Muscle of leg (tissue), 11 donors: ENCODE measurements around the gene SLX9. TPM values are rescaled to one million over a fixed set of nuclear protein-coding genes. Genes with fewer than 3 reads are reported as not detected.
"Not testable (repeated sequence)": the region's sequence is repeated elsewhere in the genome, so short reads cannot be mapped to it uniquely, and the experiment has no call there.

Experiments
- DNase-seq: peaks from one replicate; pipeline ENCODE4 v3.0.0; 2013
- H3K27ac ChIP-seq: one replicate; pipeline ENCODE4 v1.5.1; 2013; ENCODE audit warnings: mild to moderate bottlenecking, low read length, control low read depth
- H3K27me3 ChIP-seq: one replicate; pipeline ENCODE4 v1.6.1; 2013; ENCODE audit warnings: low read length; ENCODE audit not compliant: control insufficient read depth, insufficient read depth
- H3K36me3 ChIP-seq: one replicate; pipeline ENCODE4 v1.6.1; 2013; ENCODE audit warnings: low read length; ENCODE audit not compliant: control insufficient read depth, insufficient read depth
- H3K4me1 ChIP-seq: one replicate; pipeline ENCODE4 v1.6.1; 2013; ENCODE audit warnings: low read length; ENCODE audit not compliant: control insufficient read depth, insufficient read depth
- H3K4me3 ChIP-seq: one replicate; pipeline ENCODE4 v1.5.1; 2013; ENCODE audit warnings: low read length, control low read depth
- H3K9me3 ChIP-seq: replicated peaks from 2 replicates; pipeline ENCODE4 v1.6.1; 2013; ENCODE audit warnings: low read depth, low read length; ENCODE audit not compliant: control insufficient read depth
- WGBS: methylation state at CpG from one replicate; pipeline ENCODE4 v1.1.5; 2013; ENCODE audit warnings: missing lambda C conversion rate; ENCODE audit not compliant: insufficient coverage; 5-methylcytosine and 5-hydroxymethylcytosine counted together
- polyA plus RNA-seq, 8 donors: library from polyadenylated mRNA; unstranded; fragments of 120-200 nt; gene quantifications; one replicate each; pipeline versions ENCODE4 v1.2.1 to v1.2.3, GENCODE V29; 2013; ENCODE audit warnings: inconsistent platforms in 1 of 8, low replicate concordance in 1 of 8; ENCODE audit not compliant: insufficient read length in 8 of 8, insufficient read depth in 1 of 8
- total RNA-seq: library from RNA; stranded (reverse); fragments of 120-200 nt; gene quantifications from one replicate; pipeline ENCODE4 v1.2.4, GENCODE V29; 2013

The SLX9 gene
- total and polyA plus RNA-seq, 9 donors = 16.0 to 27.5 (median 21.2) TPM

- Histone ChIP-seq H3K36me3 (no peaks in the 10 kb centered on the region), H3K27me3 (peaks cover 7% of the 10 kb centered on the region), H3K27ac (no peak overlapping the region), H3K9me3 (no peaks in the 10 kb centered on the region), H3K4me3 (no peak overlapping the region), H3K4me1 (peaks cover 37% of the 10 kb centered on the region)
- DNase-seq = no peak
- 71% methylated on average over 19 of the region's 28 CpGs for WGBS
Measured at GRCh38 chr21:45020629-45021427, 81.0 kb downstream of the SLX9 start.

DNA sequence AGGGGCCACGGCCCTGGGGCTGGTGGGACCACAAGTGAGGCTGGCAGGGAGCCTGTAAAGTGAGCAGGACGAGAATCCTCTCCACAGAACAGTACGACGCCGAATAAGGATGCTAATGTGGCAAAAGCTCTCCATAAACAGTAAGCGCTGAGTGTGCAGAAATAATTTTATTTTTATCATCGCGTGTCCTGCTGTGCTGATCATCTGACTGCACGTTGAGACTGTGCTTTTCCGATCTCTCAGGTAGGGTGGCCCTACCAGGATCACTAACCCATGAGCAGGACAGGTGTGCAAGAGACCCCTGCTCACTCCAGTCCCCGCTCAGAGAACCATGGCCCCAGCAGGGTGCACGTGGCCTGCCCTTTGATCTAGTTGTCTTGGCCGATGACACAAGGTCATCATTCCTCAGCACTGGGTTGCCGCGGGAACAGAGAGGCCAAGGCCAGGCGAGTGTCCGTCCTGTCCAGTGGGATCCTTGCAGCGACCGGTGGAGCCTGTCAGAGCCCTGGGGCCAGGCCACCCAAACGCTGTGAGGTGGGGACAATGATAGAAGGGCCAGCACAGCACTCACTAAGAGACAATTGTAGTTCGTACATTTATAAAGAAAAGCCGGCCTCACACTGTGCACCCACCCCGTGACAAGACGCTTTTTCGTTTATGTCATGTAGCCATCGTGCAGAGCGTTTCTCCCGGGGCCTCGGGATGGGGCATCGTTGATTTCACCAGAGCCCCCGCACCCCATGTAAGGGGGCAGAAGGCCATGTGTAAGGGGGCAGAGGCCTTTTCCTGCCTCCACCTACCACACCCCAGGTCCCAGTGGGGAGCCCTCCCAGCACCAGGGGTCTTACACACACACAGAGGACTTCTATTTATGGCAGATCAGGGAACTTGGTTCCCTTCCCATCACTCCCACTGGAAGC is 81.9 kb downstream of the SLX9 start:
- Histone ChIP-seq H3K4me3 (no peak overlapping the region), H3K4me1 (peaks cover 36% of the 10 kb centered on the region), H3K9me3 (no peaks in the 10 kb centered on the region), H3K27me3 (peaks cover 7% of the 10 kb centered on the region), H3K27ac (no peak overlapping the region), H3K36me3 (no peaks in the 10 kb centered on the region)
- DNase-seq = no peak
- WGBS = 69% methylated on average over 18 of the region's 31 CpGs

GRCh38 chr21:45022348-45022675 is 82.5 kb downstream of the SLX9 start:
- Histone ChIP-seq H3K4me1 (peaks cover 30% of the 10 kb centered on the region), H3K9me3 (no peaks in the 10 kb centered on the region), H3K36me3 (no peaks in the 10 kb centered on the region), H3K27ac (no peak overlapping the region), H3K4me3 (no peak overlapping the region), H3K27me3 (peaks cover 7% of the 10 kb centered on the region)
- WGBS = 77% methylated on average over 7 of the region's 8 CpGs
- no peak for DNase-seq

DNA sequence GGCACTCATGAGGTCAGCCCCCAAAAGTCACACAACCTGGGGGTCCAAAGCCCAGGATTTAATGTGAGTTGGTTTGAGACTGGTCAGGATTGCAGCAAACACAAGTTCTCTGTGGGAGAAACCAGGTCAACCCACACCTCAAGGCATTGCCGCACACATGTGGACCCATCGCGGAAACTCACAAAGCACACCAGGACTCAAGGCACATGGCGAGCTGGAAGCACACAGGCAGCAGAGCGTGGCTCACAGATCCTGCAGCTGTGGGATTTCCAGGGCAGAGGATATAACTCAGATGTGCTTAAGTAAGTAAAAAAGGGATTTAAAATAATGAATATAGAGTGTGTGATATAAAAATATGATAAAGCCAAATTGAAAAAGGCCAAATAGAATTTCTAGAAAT is 82.9 kb downstream of the SLX9 start:
- peaks cover 7% of the 10 kb centered on the region for H3K27me3 ChIP-seq
- H3K27ac ChIP-seq = no peak overlapping the region
- DNase-seq = no peak
- H3K9me3 ChIP-seq = no peaks in the 10 kb centered on the region
- peaks cover 25% of the 10 kb centered on the region for H3K4me1 ChIP-seq
- H3K4me3 ChIP-seq = no peak overlapping the region
- H3K36me3 ChIP-seq = no peaks in the 10 kb centered on the region
- 87% methylated on average over 4 of the region's 5 CpGs for WGBS

GRCh38 chr21:45024516-45024915 is 84.7 kb downstream of the SLX9 start:
- not testable (repeated sequence) for H3K4me3 ChIP-seq, H3K36me3 ChIP-seq, H3K9me3 ChIP-seq, DNase-seq, H3K27me3 ChIP-seq, H3K27ac ChIP-seq
- WGBS = no CpG with 5 or more reads among the region's 4 CpGs
- H3K4me1 ChIP-seq = peaks cover 25% of the 10 kb centered on the region

DNA sequence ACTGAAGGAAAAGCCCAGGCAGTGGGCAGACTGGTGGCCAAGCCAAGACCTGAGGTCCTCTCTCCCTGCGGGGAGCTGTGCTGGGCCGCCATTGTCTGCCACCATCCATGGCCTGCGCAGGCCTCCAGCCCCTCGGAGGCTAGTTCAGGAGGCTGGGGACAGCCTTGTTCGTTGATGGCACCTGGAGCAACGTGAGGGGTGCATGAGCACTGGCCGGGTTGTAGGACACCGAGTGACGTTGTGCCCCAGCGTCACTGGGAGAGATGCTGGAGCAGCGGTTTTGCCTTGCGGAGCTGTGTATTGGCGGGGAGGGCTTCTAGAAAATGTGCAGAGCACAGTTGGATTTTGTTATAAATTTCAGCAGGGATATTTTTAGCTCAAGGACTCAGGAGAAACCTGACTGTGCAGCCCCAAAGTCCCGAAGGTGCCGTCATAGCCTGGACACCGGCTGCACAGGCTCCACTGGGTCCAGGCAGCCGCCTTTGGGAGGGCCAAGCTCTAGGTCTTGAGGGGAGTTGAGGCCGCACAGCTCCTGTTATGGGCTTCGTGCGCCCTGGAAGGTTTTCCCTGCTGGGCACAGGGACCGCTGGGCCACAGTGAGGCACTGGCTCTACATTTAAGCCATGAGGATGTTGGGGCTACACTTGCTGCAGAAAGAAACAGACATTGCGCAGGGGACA is 86.4 kb downstream of the SLX9 start:
- Histone ChIP-seq H3K4me1 (peaks cover 34% of the 10 kb centered on the region), H3K36me3 (no peaks in the 10 kb centered on the region), H3K4me3 (no peak overlapping the region), H3K27ac (no peak overlapping the region), H3K9me3 (no peaks in the 10 kb centered on the region), H3K27me3 (peaks cover 2% of the 10 kb centered on the region)
- DNase-seq = no peak
- 75% methylated on average over 22 of the region's 22 CpGs for WGBS

Other genes starting within 250 kb of the SLX9 start
- not detected for gene KRTAP10-12, start 242.9 kb upstream of the SLX9 start, total RNA-seq
- not detected for gene KRTAP10-12, start 242.9 kb upstream of the SLX9 start, polyA plus RNA-seq
- gene TSPEAR, start 228.5 kb upstream of the SLX9 start, total RNA-seq = 0.04 TPM
- gene TSPEAR, start 228.5 kb upstream of the SLX9 start, polyA plus RNA-seq = 1 to 10 TPM in 1 of 8 donors, under 1 TPM in 5, not detected in 2; 0.07 to 1.5 (median 0.10) TPM
- 45.9 TPM for gene UBE2G2, start 138.2 kb upstream of the SLX9 start, total RNA-seq
- 100 to 1,000 TPM in 1 of 8 donors, 10 to 100 TPM in 7; 55.6 to 106 (median 70.5) TPM for gene UBE2G2, start 138.2 kb upstream of the SLX9 start, polyA plus RNA-seq
- gene SUMO3, start 122.0 kb upstream of the SLX9 start, total RNA-seq = 51.7 TPM
- 10 to 100 TPM; 63.1 to 82.5 (median 72.9) TPM for gene SUMO3, start 122.0 kb upstream of the SLX9 start, polyA plus RNA-seq
- gene PTTG1IP, start 66.3 kb upstream of the SLX9 start, total RNA-seq = 127 TPM
- gene PTTG1IP, start 66.3 kb upstream of the SLX9 start, polyA plus RNA-seq = 100 to 1,000 TPM; 126 to 149 (median 138) TPM
- gene ITGB2, start 19.1 kb upstream of the SLX9 start, total RNA-seq = 8.0 TPM
- 10 to 100 TPM; 10.9 to 18.0 (median 13.7) TPM for gene ITGB2, start 19.1 kb upstream of the SLX9 start, polyA plus RNA-seq
- 17.3 TPM for gene ADARB1, start 134.6 kb downstream of the SLX9 start, total RNA-seq
- 10 to 100 TPM; 22.4 to 32.1 (median 25.6) TPM for gene ADARB1, start 134.6 kb downstream of the SLX9 start, polyA plus RNA-seq